NCI-H345 treated with DMSO at 0.1 percent for 48 hours (cell line): Measurements from ENCODE around the gene GAL3ST1.
"Not testable (repeated sequence)": the region's sequence is repeated elsewhere in the genome, so short reads cannot be mapped to it uniquely, and the experiment has no call there.

Source experiments
- DNase-seq: peaks from one replicate; lab custom pipeline; 2025; ENCODE audit not compliant: unreplicated experiment; lab: John Stamatoyannopoulos, UW

GAL3ST1 gene

GRCh38 chr22:30566125-30566524, 8.3 kb downstream of the GAL3ST1 start:
- DNase-seq: no peak

- DNase-seq: no peak
These were observed 9.1 kb downstream of the GAL3ST1 start for GRCh38 chr22:30565341-30565740.

DNA sequence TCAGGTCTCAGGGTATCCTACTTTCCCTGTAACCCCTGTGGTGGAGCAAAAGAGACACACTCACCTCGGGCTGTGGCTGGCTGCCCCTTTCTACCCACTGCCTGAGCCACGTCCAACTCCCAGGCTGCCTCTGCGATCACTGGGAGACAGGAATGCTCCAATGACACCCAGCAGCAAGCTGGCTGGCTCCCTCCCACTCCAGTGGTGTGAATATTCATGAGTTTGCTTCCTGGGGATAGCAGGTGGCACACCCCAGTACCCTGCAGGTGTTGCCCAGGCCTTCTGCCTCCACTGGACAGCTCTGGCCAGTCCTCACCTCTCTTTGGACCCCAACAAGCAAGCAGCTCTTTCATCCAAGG, 9.7 kb downstream of the GAL3ST1 start:
- no peak for DNase-seq

DNA sequence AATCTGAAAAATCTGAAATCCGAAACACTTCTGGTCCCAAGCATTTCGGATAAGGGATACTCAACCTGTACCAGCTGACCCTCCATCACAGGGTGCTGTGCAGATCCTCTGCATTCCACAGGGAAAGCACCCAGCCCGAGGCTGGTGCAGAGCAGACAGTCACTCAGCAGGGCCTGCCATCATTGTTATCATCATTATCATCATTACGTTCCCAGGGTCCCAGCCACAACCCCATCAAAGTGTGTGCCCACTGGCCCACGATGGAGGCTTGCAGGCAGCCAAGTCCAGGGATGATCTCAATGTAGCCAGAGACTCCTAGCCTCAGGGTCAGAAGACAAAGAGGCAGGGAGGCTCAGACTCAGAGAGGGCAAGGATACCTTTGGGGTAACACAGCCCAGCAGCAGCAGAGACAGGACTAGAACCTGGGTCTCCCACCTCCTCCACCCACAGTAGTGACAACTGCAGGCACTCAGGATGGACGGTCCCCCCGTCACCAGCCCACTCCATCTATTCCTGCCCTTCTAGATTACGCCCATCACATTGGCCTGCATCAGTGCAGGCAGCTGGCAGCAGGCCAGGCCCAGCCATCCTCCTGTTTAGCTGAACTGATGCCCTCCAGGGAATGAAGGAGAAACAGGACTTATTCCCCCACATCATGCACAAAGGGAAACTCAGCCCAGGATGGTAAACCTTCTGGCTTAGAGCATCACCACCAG, 10.3 kb downstream of the GAL3ST1 start:
- DNase-seq: no peak

- DNase-seq: no peak
These were observed 12.1 kb downstream of the GAL3ST1 start for GRCh38 chr22:30562366-30562765.

- DNase-seq: no peak
These were observed 12.9 kb downstream of the GAL3ST1 start for GRCh38 chr22:30561402-30562189.

- not testable (repeated sequence) for DNase-seq
These were observed 13.7 kb downstream of the GAL3ST1 start for GRCh38 chr22:30560643-30561202.

- DNase-seq: no peak
These were observed 14.6 kb downstream of the GAL3ST1 start for GRCh38 chr22:30559889-30560288.

DNA sequence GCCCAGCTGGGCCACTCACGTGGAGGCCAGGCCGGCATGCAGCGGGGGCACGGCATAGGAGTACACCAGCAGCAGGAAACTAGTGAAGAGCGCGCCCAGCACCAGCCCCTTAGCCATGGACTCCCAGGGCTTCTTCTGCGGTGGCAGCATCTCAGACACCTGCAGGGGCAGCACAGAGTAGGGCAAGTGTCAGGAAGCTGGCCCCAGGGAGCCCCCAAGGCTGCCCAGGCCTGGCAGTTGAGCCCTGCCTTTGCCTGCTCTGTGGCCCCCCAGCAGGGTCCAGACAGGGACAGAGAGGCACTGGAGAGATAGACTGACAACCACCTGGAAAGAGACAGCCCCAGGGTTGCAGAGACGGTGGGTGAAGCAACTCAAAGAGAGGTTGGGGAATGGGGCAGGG, 17.2 kb downstream of the GAL3ST1 start:
- DNase-seq: no peak

GRCh38 chr22:30556388-30556787, 18.1 kb downstream of the GAL3ST1 start:
- DNase-seq: no peak

GRCh38 chr22:30555282-30556210, 18.9 kb downstream of the GAL3ST1 start:
- no peak for DNase-seq

GRCh38 chr22:30553971-30554370, 20.5 kb downstream of the GAL3ST1 start:
- DNase-seq: no peak

DNA sequence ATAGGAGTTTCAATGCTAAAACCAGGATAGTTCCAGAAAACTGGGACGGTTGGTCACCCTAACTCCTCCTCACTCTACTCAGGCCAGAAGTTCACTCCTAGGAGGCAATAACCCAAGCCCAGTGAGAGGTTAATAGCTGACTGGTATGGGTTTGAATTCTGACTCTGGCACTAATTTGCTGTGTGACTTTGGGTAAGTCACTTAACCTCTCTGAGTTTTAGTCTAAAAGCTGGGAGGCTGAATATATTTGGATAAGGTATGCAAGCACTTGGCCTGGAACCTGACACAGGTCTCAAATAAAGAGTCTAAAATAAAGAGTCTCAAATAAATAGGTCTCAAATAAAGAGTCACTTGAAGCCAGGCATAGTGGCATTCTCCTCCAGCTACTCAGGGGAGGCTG, 21.7 kb downstream of the GAL3ST1 start:
- DNase-seq: no peak

DNA sequence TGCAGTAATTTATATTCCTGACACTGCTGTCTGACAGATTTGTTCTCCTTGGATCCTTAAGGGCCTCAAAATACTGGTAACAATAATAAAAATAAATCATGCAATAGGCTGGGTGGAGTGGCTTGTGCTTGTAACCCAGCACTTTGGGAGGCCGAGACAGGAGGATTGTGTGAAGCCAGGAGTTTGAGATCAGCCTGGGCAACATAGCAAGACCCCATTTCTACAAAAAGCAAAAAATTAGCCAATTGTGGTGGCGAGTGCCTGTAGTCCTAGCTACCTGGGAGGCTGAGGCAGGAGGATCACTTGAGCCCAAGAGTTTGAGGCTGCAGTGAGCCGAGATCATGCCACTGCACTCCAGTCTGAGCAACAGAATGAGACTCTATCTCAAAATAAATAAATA, 22.7 kb downstream of the GAL3ST1 start:
- not testable (repeated sequence) for DNase-seq

GRCh38 chr22:30547188-30547587, 27.3 kb downstream of the GAL3ST1 start:
- DNase-seq: no peak

GRCh38 chr22:30546616-30547015, 27.8 kb downstream of the GAL3ST1 start, which contains the start of gene SEC14L6:
TSS of gene SEC14L6 (minus strand) at chr22:30546741. CDS start at chr22:30546682, 59 bp downstream.
- no peak for DNase-seq

DNA sequence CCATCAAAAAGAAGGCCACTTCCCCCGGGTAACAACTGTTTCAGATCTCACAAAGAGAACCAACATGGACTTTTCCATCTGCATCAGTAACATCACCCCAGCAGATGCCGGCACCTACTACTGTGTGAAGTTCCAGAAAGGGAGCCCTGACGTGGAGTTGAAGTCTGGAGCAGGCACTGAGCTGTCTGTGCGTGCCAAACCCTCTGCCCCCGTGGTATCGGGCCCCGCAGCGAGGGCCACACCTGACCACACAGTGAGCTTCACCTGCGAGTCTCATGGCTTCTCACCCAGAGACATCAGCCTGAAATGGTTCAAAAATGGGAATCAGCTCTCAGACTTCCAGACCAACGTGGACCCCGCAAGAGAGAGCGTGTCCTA, 31.7 kb downstream of the GAL3ST1 start:
- no peak for DNase-seq

DNA sequence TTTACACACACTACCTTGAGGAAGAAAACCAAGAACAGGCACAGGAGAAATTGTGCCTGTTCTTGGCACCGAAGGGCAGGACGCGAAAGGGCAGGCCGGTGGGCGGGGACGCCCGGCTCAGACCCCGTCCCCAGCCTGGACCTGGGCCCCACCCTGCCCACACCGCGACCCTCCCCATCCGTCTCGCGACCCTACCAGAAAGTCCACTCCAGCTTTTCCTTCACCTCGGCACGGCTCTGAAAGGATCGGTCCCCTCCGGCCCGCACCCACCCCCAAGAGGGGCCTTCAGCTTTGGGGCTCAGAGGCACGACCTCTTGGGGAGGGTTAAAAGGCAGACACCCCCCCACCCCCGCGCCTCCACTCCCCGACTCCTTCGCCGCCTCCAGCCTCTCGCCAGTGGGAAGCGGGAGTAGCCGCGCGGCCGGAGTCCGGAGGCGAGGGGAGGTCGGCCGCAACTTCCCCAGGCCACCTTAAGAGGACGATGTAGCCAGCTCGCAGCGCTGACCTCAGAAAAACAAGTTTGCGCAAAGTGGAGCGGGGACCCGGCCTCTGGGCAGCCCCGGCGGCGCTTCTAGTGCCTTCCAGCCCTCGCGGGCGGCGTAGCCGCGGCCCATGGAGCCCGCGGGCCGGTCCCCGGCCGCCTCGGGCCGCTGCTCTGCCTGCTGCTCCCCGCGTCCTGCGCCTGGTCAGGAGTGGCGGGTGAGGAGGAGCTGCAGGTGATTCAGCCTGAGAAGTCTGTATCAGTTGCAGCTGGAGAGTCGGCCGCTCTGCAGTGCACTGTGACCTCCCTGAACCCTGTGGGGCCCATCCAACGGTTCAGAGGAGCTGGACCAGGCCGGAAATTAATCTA, 32.3 kb downstream of the GAL3ST1 start:
- no peak for DNase-seq

DNA sequence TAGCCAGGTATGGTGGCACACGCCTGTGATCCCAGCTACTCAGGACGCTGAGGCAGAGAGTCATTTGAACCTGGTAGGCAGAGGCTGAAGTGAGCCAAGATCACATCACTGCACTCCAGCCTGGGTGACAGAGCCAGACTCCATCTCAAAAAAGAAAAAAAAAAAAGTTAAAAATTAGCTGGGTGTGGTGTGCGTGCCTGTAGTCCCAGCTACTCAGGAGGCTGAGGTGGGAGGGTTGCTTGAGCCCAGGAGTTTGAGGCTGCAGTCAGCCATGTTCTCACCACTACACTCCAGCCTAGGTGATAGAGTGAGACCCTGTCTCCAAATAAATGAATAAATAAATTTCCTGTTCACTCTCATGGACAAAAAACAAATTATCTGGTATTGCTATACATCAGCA, 33.0 kb downstream of the GAL3ST1 start:
- DNase-seq: not testable (repeated sequence)

- no peak for DNase-seq
These were observed 35.1 kb downstream of the GAL3ST1 start for GRCh38 chr22:30539368-30539767.
